Fibroblast of skin of scalp (primary cell): ENCODE results near the gene TP53TG3D. TPM values are rescaled to one million over a fixed set of nuclear protein-coding genes. Genes with fewer than 3 reads are reported as not detected.
"Not testable (repeated sequence)": the region's sequence is repeated elsewhere in the genome, so short reads cannot be mapped to it uniquely, and the experiment has no call there.

Experiments
- DNase-seq: peaks from one replicate; pipeline ENCODE4 v3.0.0-alpha.2; 2013
- polyA plus RNA-seq, 2 experiments: library from polyadenylated mRNA; unstranded; fragments of 120-200 nt; gene quantifications; one replicate each; pipeline ENCODE4 v1.2.1, GENCODE V29; 2013; ENCODE audit not compliant: insufficient read length in 2 of 2

Gene TP53TG3D, protein sequence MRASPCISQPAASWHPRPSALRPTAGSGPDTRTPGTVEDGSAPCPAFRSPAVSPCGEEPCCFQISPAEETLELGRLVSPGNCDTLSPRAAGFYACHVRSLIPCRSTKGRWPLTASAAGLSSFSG
- 0.59 TPM for polyA plus RNA-seq (2013, experiment 1 of 2; ENCODE audit: insufficient read length)
- 0.63 TPM for polyA plus RNA-seq (2013, experiment 2 of 2; ENCODE audit: insufficient read length)

DNA sequence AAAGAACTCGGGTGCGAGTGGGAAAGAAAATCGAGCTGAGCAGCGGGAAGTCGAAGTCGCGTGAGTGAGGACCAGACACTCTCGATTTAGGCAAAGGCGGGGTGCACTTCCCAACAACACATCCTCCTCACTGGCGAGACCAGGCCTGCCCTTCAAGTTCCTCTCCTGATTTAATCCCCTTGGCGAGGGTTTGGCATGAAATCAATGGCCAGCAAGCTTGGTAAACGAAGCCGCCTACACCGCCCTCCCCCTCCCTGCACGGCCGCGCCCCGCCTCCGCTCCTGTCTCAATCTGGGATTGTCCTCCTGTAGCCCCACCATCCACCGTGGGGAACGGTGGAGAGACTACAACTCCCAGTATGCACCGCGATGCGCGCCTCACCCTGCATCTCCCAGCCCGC is at the start of gene TP53TG3D:
TP53TG3D (plus strand) TSS at position 301 of the 400 bp plus-strand sequence; CDS start at position 369, 68 bp downstream.
- not testable (repeated sequence) for DNase-seq

DNA sequence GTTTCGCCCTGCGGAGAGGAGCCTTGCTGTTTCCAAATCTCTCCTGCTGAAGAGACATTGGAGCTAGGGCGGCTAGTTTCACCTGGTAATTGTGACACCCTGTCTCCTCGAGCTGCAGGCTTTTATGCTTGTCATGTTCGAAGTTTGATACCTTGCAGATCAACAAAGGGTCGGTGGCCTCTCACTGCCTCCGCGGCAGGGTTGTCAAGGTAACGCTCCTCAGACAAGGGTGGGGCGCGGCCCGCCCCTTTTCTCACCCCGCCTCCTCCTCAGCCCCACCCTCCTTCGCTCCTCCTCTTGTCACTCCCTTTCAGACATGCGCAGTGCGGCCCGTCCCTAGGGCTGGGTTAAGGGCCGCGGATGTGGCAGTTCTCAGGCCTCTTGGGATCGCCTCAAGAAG is 421 bp downstream of the TP53TG3D start:
- not testable (repeated sequence) for DNase-seq

DNA sequence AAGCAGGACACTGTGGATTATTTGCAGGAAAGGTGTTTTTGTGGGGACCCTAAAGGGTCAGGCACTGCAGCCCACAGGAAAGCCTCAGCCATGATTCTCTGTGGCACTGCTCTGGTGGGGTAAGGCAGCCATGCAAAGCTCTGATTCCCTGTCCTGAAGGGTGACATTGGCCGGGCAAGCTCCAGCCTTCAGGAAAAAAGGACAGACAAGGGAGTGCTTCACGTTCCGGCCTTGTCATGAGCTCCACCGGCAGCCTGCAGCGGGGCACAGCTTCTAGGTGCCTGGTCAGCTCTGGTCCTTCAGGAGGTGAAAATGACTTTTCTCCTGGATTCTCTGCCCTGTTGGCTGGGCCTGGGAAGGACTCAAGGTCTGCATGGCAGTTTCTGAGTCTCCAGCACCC is 8.4 kb downstream of the TP53TG3D start:
- DNase-seq: not testable (repeated sequence)

DNA sequence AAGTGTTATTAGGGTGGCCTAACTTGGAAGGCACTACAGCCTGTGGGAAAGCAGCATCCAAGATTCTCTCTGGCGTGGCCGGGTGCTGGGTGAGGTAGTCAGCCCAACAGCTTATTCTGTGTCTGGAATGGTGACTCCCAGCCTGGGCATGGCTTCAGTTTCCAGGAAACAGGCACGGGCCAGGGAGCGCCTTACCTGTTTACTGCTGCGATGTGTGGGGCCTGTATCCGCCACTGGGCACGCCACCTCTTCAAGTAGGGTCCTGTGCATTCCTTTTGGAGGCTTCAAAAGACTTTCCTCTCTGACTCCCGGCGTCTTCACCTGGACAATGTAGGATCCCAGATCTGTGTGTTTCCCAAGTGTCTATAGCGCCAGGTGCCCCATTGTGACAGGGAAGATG is 10.5 kb downstream of the TP53TG3D start:
- DNase-seq: not testable (repeated sequence)

DNA sequence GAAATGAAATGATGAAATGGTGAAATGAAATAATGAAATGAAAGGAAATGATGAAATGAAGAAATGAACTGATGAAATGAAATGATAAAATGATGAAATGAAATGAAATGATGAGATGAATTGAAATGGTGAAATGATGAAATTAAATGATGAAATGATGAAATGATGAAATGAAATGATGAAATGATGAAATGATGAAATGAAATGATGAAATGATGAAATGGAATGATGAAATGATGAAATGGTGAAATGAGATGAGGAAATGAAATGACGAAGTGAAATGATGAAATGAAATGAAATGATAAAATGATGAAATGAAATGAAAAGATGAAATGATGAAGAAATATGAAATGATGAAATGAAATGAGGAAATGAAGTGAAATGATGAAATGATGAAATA is 28.8 kb downstream of the TP53TG3D start:
- DNase-seq: not testable (repeated sequence)

DNA sequence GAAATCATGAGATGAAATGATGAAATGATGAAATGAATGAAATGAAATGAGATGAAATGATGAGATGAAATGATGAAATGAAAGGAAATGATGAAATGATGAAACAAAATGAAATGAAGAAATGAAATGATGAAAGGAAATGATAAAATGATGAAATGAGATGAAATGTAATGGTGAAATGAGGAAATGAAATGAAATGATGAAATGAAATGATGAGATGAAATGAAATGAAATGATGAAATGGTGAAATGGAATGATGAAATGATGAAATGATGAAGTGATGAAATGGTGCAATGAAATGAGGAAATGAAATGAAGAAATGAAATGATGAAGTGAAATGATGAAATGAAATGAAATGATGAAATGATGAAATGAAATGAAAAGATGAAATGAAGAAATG is 29.9 kb downstream of the TP53TG3D start:
- DNase-seq: not testable (repeated sequence)

DNA sequence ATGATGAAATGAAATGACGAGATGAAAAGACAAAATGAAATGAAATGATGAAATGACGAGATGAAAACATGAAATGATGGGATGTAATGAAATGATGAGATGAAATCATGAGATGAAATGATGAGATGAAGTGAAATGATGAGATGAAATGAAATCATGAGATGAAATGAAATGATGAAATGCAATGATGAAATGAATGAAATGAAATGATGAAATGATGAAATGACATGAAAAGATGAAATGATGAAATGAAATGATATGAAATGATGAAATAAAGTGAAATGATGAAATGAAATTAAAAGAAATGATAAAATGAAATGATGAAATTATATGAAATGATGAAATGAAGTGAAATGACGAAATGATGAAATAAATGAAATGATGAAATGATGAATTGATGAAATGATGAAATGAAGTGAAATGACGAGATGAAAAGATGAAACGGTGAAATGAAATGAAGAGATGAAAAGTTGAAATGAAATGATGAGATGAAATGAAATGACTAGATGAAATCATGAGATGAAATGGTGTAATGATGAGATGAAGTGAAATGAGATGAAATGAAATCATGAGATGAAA is 30.9 kb downstream of the TP53TG3D start:
- not testable (repeated sequence) for DNase-seq

DNA sequence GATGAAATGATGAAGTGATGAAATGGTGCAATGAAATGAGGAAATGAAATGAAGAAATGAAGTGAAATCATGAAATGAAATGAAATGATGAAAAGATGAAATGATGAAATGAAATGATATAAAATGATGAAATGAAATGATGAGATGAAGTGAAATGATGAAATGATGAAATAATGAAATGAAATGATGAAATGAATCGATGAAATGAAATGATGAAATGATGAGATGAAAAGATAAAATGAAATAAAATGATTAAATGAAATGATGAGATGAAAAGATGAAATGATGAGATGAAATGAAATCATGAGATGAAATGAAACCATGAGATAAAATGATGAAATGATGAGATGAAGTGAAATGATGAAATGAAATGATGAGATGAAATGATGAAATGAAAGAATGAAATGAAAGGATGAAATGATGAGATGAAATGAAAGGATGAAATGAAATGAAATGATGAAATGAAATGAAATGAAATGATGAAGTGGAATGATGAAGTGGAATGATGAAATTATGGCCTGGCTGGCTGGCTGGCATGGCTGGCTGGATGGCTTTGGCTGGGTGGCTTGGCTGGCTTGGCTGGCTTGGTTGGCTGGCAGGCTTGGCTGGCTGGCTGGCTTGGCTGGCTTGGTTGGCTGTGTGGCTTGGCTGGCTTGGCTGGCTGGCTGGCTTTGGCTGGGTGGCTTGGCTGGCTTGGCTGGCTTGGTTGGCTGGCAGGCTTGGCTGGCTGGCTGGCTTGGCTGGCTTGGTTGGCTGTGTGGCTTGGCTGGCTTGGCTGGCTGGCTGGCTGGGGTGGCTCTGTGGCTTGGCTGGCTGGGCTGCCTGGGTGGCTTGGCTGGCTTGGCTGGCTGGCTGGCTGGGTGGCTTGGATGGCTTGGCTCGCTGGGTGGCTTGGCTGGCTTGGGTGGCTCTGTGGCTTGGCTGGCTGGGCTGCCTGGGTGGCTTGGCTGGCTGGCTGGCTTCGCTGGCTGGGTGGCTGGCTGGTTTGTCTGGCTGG is 32.0 kb downstream of the TP53TG3D start:
- not testable (repeated sequence) for DNase-seq

DNA sequence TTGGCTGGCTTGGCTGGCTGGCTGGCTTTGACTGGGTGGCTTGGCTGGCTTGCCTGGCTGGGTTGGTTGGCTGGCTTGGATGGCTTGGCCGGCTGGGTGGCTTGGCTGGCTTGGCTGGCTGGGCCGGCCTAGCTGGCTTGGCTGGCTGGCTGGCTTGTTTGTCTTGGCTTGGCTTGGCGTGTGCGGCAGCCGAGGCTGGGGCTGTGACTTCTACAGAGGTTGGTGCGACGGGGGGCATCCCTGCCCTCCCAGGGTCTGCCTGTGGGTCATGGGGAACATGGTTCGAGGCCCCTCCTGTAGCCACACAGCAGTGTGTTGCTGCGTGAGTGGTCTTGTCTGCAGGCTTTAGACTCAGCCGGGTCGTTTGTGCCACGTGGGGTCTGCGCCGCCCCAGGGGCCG is 33.1 kb downstream of the TP53TG3D start:
- not testable (repeated sequence) for DNase-seq

DNA sequence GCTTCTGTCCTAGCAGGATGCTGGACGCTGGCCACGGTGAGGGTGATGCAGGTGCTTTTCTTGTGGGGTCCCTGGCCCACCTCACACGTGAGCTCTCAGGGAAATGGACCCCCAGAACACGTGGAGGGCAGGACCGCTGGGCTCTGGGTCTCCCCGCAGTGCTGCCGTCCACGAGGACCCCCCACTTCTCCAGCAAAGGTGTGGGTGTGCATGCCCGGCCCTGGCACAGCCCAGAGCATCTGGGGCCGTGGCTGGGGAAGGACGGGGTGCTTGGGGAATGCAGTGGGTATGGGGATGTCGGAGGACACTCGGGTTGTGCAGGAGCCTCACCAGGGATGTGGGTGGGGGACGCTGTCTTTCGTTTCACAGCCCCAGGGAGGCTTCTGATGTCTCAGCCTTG is 34.7 kb downstream of the TP53TG3D start:
- DNase-seq: not testable (repeated sequence)

DNA sequence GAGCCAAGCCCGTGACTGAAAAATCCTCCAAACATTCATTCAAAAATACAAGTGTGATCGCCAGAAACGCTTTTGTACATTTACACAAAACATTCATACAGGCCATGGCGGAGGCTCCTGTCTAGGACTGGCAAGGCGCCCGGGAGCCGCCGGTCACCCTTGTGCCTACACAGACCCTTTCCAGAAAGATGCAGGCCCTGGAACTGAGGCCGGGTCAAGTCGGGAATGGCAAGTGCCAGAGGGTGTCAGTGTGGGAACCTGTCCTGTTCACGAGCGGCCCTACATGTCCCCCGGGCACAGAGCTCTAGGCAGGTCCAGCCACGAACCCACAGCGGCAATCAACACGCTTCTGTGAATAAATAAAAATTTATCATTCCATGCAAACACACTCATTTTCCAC is 36.1 kb downstream of the TP53TG3D start:
- DNase-seq: not testable (repeated sequence)

DNA sequence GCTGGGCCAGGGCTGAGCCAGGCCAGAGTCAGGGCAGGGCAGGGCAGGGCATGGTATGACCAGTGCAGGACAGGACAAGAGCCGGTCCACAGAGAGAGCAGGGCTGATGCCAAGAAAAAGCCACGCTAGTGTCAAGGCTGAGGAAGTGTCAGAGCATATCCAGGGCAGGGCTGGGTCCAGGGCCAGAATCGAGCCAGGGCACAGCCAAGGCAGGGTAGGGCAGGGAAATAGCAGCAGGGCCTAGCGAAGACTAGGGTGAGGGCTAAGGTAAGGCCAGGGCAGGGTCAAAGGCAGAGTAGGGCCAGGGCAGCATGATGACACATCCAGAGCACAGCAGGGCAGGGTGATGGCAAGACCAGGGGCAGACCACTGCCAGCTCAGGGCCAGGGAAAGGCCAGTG is 49.7 kb downstream of the TP53TG3D start:
- not testable (repeated sequence) for DNase-seq
